Nephron progenitor cell (in vitro differentiated cells): ENCODE data around the gene ARHGEF38.

ENCODE experiments used
- DNase-seq: peaks from one replicate; pipeline ENCODE4 v3.0.0; 2021
- H3K27ac Mint-ChIP-seq: 2 replicates; pipeline ENCODE4 v1.8.0; 2021; ENCODE audit warnings: mild to moderate bottlenecking, moderate library complexity, mixed read lengths
- H3K27me3 Mint-ChIP-seq: 2 replicates; pipeline ENCODE4 v1.8.0; 2021; ENCODE audit warnings: mild to moderate bottlenecking, low read depth, mixed read lengths; ENCODE audit not compliant: poor library complexity
- H3K36me3 Mint-ChIP-seq: 2 replicates; pipeline ENCODE4 v1.8.0; 2021; ENCODE audit warnings: low read depth, mixed read lengths
- H3K4me1 Mint-ChIP-seq: 2 replicates; pipeline ENCODE4 v1.8.0; 2021; ENCODE audit warnings: mixed read lengths
- H3K4me3 Mint-ChIP-seq: 2 replicates; pipeline ENCODE4 v1.8.0; 2021; ENCODE audit warnings: mild to moderate bottlenecking, moderate library complexity, mixed read lengths
- H3K9me3 Mint-ChIP-seq: 2 replicates; pipeline ENCODE4 v1.8.0; 2021; ENCODE audit warnings: mild to moderate bottlenecking, moderate library complexity, mixed read lengths
- CTCF ChIP-seq: fragments of 200-600 bp; sonication (generic); IDR thresholded peaks from 2 replicates; pipeline ENCODE4 v1.5.0; 2021; ENCODE audit warnings: antibody characterized with exemption

ARHGEF38 gene

DNA sequence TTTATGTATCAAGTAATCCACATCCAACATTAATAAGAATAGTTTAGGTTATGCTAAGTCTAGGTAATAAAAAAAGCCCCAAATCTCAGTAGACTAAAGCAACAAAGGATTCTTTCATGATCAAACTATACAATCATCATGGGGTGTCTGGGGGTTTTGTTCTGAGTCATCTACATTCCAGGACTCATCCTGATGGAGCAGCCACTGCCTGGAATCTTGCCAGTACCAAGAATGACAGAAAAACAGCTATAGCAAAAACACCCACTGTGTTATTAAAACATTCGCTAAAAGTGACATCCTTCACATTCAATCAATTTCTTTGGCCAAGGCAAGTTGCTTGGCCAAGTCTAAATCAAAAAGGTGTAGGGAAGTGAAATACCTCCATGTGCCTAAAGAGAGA lies 3.9 kb upstream of the ARHGEF38 start:
- TF ChIP-seq CTCF, result no peak
- no peak overlapping the region for H3K4me3 Mint-ChIP-seq
- no peak overlapping the region for H3K27ac Mint-ChIP-seq

DNA sequence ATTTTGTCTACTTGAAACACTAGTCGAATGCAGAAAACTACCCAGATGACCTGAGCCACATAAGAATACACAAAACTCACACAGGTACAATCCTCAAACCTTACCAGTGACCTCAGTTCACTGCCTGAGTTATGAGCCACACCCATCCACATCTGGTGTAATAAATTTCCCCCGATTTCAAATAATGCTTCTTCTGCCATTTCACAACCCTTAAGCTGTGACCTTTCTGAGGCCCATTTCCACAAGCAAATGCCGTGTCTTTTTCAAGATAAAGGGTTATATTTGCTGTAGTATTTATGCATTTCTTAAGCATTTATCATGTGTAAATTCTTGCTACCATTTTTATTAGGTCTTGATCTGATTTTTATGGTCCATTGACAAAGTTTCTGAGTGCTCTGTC lies 1.8 kb upstream of the ARHGEF38 start:
- H3K36me3 Mint-ChIP-seq, result no peaks in the 10 kb centered on the region
- TF ChIP-seq CTCF, result no peak
- no peak overlapping the region for H3K27ac Mint-ChIP-seq
- H3K4me3 Mint-ChIP-seq, result no peak overlapping the region
- H3K9me3 Mint-ChIP-seq, result no peaks in the 10 kb centered on the region
- H3K27me3 Mint-ChIP-seq, result peaks cover 23% of the 10 kb centered on the region
- DNase-seq, result no peak
- H3K4me1 Mint-ChIP-seq, result peaks cover 12% of the 10 kb centered on the region

More for the DNA sequence above, 3.9 kb upstream of the ARHGEF38 start:
- Mint-ChIP-seq H3K27me3 (peaks cover 21% of the 10 kb centered on the region), H3K36me3 (no peaks in the 10 kb centered on the region), H3K9me3 (no peaks in the 10 kb centered on the region), H3K4me1 (peaks cover 17% of the 10 kb centered on the region)
- no peak for DNase-seq

DNA sequence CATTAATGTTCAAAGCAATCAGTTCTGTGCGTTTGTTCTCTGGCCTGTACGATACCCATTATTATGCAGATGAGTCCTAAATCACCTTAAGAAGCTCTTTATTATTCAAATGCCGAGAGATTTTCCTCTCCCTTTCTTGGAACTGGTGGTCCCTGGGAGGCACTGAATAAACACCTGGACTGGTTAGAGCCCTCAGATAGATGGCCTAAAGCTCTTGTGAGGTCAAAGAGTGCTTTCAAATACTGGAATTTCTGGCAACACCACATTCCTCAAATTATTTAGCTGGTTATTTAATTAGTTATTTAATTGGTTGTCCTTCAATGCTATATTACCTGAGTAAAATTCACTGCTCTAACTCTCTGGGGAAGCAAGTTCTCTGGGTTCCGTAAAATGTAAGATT lies 3.0 kb downstream of the ARHGEF38 start:
- no peak overlapping the region for H3K27ac Mint-ChIP-seq
- H3K4me1 Mint-ChIP-seq, result peaks cover 11% of the 10 kb centered on the region
- H3K4me3 Mint-ChIP-seq, result no peak overlapping the region
- H3K27me3 Mint-ChIP-seq, result peaks cover 29% of the 10 kb centered on the region
- H3K9me3 Mint-ChIP-seq, result no peaks in the 10 kb centered on the region
- H3K36me3 Mint-ChIP-seq, result no peaks in the 10 kb centered on the region
- no peak for TF ChIP-seq CTCF
- no peak for DNase-seq

GRCh38 chr4:105556206-105556605 lies 3.8 kb downstream of the ARHGEF38 start:
- Mint-ChIP-seq H3K27me3 (peaks cover 31% of the 10 kb centered on the region), H3K4me1 (peaks cover 11% of the 10 kb centered on the region), H3K4me3 (no peak overlapping the region), H3K9me3 (no peaks in the 10 kb centered on the region), H3K36me3 (no peaks in the 10 kb centered on the region), H3K27ac (no peak overlapping the region)
- TF ChIP-seq CTCF, result no peak
- no peak for DNase-seq

DNA sequence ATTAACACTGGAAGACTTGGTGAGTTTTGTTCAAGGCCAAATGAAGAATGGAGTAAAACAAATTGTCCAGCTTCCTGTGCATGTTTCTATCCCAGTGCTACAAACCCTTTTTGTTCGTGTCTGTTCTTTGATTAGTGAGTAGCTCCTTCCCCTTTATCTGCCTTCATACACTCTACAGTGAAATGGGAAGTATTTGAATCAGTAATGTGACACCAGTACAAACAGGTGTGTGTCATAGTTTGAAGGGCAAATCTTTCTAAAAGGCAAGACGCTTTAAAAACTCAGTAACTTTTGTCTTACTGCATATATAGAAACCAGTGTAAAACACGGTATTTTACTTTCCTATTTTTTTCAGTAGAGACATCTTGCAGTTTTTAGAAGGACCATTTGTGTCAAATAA lies 5.9 kb downstream of the ARHGEF38 start:
- Mint-ChIP-seq H3K27me3 (peaks cover 17% of the 10 kb centered on the region), H3K4me1 (peaks cover 4% of the 10 kb centered on the region), H3K9me3 (no peaks in the 10 kb centered on the region)

More for the DNA sequence above, 5.9 kb downstream of the ARHGEF38 start:
- Mint-ChIP-seq H3K27ac (no peak overlapping the region), H3K4me3 (no peak overlapping the region), H3K36me3 (no peaks in the 10 kb centered on the region)
- no peak for DNase-seq
- TF ChIP-seq CTCF, result no peak
